HG02970 (cell line): ENCODE measurements around the gene KRTAP4-16.
"Not testable (repeated sequence)": the region's sequence is repeated elsewhere in the genome, so short reads cannot be mapped to it uniquely, and the experiment has no call there.

ENCODE experiments used
- ATAC-seq: cut with Tn5 transposase; IDR thresholded peaks from one replicate; pipeline ENCODE4 v1.9.1; 2021; ENCODE audit warnings: mild to moderate bottlenecking, moderate library complexity, moderate number of reproducible peaks; ENCODE audit not compliant: unreplicated experiment, low FRiP score

Gene KRTAP4-16

DNA sequence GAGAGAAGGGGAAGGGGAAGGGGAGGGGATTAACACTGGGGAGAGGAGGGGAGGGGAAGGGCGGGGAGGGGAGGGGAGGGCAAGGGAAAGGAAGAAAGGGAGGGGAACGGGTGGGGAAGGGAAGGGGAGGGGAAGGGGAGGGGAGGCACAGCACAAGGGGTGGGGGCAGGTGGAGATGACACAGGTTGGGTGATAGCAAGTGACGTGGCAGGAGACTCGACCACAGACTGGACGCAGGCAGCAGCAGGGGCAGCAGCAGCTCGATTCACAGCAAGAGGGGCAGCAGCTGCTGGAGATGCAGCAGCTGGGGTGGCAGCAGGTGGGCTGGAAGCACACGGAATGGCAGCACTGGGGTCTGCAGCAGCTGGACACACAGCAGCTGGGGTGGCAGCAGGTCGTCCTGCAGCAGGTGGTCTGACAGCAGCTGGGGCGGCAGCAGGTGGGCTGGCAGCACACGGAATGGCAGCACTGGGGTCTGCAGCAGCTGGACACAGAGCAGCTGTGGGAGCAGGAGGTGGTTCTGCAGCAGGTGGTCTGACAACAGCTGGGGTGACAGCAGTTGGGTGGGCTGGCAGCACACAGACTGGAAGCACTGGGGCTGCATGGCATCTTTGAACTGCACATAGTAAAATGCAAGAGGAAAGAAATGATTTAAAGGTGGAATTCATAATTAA, at the start of gene KRTAP4-16:
TSS of gene KRTAP4-16 (minus strand) at position 624 of the 674 bp plus-strand sequence. CDS start at position 624, 0 bp downstream.
- no peak for ATAC-seq

DNA sequence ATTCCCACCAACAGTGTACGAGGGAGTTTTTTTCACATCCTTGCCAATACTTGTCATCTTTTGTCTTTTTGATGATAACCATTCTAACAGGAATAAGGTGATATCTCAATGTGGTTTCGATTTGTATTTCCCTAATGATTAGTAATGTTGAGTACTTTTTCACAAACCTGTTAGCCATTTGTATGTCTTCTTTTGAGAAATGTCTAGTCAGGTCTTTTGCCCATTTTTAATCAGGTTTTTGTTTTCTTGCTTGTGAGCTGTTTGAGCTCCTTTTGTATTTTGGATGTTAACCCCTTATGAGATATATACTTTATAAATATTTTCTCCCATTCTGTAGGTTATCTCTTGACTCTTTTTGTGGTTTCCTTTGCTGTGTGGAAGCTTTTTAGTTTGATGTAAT, 49.5 kb upstream of the KRTAP4-16 start:
- no peak for ATAC-seq

DNA sequence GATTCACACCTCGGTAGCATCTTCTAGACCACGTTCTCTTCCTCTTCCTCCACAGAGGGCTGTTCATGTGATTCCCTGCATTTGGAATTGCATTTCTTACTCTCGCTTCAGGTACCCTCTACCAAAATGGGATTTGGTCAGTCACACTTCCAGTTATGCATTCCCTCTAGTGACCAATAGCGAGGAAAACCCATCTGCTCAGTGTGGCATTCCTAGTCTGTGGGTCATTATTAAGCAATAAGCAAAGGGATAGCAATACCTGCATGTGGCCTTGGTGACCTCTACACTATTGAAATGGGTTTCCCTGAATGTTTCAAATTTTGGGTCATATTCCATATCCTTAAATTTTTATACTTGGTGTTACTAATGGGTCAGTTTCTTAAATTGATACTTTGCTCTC, 48.0 kb upstream of the KRTAP4-16 start:
- no peak for ATAC-seq

DNA sequence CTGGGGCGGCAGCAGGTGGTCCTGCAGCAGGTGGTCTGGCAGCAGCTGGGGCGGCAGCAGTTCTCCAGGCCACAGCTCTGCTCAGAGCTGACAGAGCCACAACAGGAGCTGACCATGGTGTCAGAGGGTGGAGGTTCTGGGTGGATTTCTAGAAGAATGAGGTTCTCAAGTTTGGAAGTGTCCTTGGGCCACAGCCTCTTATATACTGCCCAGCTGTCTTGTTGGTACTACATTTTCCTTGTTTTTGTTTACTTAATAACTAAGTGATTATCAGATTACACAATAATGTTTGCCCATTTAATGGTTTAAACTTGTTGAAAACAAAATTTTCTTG, 47.6 kb upstream of the KRTAP4-16 start, which contains the start of gene KRTAP4-5:
TSS of gene KRTAP4-5 (minus strand) at position 174 of the 334 bp plus-strand sequence. CDS start at position 116, 58 bp downstream.
- ATAC-seq: no peak

DNA sequence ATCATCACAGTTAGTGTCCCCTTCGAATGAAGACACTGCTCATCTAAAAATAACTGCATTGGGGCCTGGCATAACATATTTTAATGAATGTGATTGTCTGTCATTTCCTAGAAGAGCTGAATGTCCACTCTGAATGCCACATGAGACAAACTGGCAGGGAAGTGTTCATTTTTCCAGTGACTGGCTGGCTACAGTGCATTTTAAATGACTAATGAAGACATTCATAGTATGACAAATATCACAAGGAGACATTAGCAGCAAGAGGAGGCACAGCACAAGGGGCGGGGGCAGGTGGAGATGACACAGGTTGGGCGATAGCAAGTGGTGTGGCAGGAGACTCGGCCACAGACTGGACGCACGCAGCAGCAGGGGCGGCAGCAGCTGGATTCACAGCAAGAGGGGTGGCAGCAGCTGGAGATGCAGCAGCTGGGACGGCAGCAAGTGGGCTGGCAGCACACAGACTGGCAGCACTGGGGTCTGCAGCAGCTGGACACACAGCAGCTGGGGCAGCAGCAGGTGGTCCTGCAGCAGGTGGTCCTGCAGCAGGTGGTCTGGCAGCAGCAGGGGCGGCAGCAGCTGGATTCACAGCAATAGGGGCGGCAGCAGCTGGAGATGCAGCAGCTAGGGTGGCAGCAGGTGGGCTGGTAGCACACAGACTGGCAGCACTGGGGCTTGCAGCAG, 47.1 kb upstream of the KRTAP4-16 start:
- ATAC-seq: not testable (repeated sequence)

DNA sequence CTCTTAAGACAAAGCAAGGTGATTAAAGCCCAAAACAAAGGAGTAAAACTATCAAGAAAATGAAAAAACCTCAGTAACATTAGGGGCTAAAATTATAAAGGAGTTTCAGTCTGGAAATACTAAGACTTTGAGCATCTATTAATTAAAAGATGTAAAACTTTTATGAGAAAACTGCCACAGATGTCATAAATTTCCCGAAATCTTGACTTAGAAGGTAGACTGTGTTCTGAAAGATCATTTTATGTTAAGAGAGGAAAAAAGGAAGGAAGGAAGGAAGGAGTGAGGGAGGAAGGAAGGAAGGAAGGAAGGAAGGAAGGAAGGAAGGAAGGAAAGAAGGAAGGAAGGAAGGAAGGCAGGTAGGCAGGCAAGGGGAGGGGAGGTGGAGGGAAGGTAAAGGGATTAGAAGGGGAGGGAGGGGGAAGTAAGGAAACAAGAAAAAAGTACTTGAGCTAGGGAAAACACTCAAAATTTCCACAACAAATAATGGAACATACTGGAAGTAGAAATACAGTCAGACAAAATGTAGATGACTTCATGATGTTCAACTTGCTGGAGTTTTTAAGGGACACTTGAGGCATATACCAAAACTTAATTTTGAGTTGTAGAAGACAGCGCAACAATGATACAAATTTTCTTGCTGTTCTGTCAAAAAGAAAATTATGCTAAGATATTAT, 45.7 kb upstream of the KRTAP4-16 start:
- no peak for ATAC-seq

DNA sequence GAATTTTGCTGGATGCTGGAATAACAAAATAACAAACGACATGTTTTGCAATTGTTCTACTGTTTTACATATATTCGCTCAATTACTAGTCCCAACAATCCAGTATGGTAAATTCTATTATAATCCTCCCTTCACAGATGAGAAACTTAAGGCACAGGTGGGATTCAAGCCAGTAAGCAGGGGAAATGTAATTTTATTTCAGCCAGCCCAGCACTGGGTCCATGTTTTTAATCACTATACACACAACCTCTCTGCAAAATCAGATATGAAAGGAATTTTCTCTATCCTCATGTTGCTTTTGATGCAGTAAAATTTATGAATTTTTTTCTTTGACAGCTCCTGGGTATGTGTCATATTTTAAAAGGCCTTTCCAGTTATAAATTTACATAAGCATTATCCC, 43.3 kb upstream of the KRTAP4-16 start:
- no peak for ATAC-seq

DNA sequence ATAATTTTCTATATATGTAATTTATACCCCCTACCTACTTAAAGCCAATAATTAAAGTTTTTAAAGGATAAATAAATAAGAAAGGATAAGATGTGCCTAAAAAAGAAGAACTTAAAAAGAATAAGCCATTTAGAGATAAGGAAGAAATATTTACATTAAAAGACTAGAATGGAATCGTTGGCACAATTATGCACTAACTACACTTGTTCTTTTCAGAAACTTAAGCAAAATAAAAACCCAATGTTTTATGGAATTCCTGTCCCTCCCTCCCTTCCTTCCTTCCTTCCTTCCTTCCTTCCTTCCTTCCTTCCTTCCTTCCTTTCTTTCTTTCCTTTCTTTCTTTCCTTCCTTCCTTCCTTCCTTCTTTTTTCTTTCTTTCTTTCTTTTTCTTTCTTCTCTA, 42.8 kb upstream of the KRTAP4-16 start:
- ATAC-seq: no peak

DNA sequence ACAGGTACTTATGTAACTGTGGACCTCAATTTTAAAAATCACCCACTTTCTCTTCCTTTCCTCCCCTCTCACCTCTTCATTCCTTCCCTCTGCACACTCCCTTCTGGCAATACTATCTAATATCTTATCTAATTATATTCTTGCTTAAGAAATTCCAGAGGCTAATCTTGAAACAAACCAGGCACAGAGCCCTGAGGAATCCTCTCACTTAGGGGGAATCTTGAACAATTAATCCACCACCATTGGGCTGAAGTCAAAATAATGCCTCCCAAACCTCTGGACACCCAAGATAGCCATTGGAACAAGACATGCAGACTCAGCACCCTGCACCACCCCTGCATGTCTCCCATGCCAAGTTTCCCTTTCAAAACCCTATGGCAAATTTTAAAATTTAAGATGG, 39.4 kb upstream of the KRTAP4-16 start:
- no peak for ATAC-seq

DNA sequence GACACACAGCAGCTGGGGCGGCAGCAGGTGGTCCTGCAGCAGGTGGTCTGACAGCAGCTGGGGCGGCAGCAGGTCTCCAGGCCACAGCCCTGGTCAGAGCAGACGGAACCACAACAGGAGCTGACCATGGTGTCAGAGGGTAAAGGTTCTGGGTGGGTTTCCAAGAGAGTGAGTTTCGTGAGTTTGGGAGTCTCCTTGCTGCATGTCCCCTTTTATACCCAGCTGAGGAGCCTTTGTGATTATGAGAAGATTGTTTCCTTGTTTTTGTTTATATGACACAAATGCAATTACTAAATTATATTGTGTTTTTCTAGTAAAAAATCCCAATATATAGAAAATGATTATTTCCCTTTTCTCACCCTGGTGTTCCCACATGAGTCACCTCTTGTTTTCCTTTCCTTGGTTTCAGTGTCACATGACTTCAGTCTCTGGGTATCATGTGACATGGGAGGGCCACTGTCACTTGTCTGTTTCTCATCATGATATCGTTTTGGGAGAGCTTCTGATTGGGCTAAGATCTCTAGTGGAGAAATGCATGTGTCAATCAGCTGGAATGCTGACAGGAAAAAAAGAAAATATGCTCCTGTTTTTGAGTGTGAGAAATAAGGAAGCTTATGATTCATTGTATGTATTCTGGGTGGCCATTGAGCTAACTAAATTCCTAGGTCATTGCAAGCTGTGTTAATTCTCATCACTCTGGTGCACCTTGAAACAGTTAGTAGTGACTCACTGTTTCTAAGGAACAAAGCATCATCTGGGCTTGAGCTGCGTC, 38.5 kb upstream of the KRTAP4-16 start, which contains the start of gene KRTAP4-6:
TSS of gene KRTAP4-6 (minus strand) at position 185 of the 772 bp plus-strand sequence. CDS start at position 128, 57 bp downstream.
- no peak for ATAC-seq

DNA sequence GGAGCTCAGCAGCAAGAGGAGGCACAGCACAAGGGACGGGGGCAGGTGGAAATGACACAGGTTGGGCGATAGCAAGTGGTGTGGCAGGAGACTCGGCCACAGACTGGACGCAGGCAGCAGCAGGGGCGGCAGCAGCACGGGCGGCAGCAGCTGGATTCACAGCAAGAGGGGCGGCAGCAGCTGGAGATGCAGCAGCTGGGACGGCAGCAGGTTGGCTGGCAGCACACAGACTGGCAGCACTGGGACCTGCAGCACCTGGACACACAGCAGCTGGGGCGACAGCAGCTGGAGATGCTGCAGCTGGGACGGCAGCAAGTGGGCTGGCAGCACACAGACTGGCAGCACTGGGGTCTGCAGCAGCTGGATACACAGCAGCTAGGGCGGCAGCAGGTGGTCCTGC, 37.9 kb upstream of the KRTAP4-16 start:
- ATAC-seq: not testable (repeated sequence)

DNA sequence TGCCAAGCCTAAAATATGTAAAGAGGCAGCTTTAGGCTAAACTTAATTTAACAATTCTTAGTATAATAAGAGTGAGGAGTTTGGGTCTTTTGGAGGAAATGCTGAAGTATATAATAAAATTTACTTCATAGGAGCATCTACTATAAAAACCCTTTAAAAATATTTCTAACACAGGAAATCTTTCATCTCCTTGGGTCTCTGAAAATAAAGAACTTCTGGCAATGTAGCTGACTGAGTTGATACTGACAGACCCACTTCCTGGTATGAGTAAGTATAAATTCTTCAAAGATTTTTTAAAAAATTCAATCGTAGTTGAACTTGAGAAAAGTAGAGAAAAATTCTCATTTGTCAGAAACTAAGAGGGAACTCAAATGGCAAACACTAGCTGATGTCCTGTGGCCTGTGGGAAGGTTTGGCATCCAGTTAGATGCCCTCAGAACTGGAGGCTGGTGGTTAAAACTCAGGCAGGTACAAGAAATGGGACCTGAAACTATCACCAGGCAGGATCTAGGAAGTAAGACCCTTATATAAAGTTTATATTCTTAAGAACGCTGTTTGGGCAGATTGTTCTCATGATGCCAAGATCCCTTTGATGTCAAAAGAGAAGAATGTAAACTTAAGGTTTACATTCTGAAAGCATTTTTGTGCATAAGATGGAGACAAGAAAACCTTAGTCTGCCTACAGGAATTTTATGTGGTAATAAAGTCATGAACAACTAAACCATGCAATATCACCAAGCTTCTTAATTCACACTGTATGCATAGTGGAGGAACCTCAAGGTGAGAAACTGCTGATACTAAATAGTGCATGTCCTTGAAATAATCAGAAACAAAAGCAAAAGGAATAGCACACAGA, 32.1 kb upstream of the KRTAP4-16 start:
- no peak for ATAC-seq

DNA sequence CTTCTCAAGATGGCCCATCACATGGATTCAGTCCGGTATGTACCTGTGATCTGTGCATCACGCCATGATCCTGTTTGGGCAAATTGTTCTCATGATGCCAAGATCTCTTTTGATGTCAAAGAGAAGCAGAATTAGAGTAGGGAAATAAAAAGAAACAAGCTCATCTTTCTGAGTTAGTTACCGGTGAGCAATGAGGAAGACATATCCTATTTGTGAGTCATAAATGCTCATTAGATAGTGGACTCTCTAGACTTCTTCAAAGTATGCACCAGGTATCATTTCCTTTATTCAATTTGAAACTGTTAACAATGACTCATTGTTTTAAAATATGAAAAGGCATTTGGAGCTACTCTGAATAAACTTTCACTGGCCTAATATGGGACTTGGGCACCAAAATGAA, 30.0 kb upstream of the KRTAP4-16 start:
- ATAC-seq: no peak

DNA sequence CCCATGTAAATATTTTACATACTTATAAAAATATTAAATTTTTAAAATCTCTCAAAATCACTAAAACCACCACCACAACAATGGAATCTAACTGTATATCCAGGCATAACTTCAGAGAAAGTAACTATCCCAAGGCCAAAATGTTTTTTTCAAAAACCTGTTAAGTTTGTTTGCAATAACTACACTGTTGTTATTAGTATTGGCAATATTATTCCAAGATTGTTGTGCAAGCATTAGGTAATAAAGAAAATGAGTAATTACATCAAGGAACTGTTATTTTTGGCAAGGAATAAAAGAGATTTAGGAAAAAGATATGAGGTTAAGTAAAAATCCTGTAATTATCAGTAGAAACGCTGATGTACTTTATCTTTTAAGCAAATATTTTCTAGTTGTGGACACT, 25.4 kb upstream of the KRTAP4-16 start:
- ATAC-seq: no peak

DNA sequence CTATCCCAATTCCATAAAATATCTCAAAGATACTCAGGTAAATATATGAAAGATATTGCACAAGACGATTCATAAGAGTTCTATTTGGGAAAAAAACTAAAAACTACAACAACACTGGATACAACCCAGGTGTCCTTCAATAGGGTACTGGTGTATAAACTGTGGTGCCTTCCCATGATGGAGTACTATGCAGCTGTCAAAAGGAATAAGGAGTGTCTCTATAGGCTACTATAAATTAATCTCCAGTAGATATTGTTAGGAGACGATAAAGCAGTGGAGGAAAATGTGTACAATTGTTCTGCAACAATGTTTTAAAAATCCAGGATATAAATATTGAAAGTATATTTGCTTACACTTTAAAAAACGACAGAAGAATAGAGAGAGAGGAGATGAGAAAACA, 24.4 kb upstream of the KRTAP4-16 start:
- no peak for ATAC-seq

DNA sequence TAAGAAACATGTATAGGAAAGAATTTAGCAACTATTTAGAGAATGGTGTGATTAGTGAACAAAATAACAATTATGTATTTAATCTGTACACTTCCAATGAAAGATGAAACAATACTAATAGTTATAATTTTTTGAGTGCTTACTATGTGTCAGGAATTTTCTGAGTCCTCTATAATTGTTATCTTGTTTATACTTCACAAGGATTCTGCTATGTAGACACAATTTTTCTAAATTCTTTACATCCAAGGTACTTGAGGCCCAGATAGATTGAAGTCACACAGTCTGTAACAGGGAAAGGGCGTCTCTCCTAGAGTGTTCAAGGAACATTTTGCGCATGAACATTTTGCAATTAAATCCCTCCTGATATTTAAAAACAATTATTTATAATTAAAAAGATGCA, 23.1 kb upstream of the KRTAP4-16 start:
- no peak for ATAC-seq

DNA sequence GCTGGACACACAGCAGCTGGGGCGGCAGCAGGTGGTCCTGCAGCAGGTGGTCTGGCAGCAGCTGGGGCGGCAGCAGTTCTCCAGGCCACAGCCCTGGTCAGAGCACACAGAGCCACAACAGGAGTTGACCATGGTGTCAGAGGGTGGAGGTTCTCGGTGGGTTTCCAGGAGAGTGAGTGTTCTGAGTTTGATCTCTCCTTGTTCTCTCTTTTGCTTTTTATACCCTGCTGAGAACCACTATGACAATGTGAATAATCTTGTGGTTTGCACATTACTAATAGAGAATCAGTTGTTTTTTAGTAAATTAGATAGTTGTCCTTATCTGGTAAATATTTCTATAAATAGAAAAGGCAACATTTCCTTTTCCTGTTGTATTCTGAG, 22.0 kb upstream of the KRTAP4-16 start, which contains the start of gene KRTAP4-12:
TSS of gene KRTAP4-12 (minus strand) at position 192 of the 381 bp plus-strand sequence. CDS start at position 132, 60 bp downstream.
- ATAC-seq: not testable (repeated sequence)

DNA sequence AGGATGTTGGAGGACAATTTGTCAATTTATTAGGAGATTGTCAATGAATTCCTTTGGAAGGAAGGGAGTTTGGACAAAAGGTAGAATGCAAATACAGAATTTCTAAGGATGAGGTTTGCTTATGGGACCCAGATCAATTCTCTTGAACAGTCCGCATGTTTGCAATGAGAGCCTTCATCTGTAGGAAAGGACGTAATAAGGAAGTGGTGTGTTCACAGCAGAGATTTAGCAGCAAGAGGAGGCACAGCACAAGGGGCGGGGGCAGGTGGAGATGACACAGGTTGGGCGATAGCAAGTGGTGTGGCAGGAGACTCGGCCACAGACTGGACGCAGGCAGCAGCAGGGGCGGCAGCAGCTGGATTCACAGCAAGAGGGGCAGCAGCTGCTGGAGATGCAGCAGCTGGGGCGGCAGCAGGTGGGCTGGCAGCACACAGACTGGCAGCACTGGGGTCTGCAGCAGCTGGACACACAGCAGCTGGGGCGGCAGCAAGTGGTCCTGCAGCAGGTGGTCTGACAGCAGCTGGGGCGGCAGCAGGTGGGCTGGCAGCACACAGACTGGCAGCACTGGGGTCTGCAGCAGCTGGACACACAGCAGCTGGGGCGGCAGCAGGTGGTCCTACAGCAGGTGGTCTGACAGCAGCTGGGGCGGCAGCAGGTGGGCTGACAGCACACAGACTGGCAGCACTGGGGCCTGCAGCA, 21.4 kb upstream of the KRTAP4-16 start:
- ATAC-seq: not testable (repeated sequence)

DNA sequence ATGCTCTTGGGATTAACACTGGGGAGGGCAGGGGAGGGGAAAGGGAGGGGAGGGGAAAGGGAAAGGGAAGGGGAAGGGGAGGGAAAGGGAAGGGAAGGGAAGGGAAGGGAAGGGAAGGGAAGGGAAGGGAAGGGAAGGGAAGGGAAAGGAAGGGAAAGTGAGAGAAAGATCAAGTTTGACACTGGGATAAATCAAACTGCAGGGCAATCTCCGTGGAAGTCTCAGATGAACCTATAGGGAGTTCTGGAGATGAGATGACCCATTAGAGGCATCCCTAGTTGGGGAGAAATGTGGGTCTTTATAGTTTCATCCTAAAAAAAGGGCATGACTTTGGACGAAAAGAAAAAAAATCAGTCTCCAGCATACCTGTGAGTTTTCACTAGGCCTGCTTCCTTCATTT, 19.7 kb upstream of the KRTAP4-16 start:
- no peak for ATAC-seq
